Liver (tissue), 3 donors: Measurements from ENCODE around the gene MYBPC2.

Experiments used
- TAF1 ChIP-seq: conservative IDR thresholded peaks from 2 replicates; pipeline ENCODE4 v1.6.1; 2016; ENCODE audit warnings: antibody characterized with exemption, mild to moderate bottlenecking
- TF ChIP-seq, protein P1 (sequence below): IDR thresholded peaks from 2 replicates; pipeline ENCODE4 v1.6.1; 2016; ENCODE audit warnings: antibody characterized with exemption
- TF ChIP-seq, protein P2 (sequence below): fragments of 150-350 bp; IDR thresholded peaks from 2 replicates; pipeline ENCODE4 v1.5.1; 2017; ENCODE audit warnings: improper control_type of control experiment, low read depth, low read length; ENCODE audit not compliant: missing input control
- donor health status: healthy.
- donor health status: healthy.

DNA sequence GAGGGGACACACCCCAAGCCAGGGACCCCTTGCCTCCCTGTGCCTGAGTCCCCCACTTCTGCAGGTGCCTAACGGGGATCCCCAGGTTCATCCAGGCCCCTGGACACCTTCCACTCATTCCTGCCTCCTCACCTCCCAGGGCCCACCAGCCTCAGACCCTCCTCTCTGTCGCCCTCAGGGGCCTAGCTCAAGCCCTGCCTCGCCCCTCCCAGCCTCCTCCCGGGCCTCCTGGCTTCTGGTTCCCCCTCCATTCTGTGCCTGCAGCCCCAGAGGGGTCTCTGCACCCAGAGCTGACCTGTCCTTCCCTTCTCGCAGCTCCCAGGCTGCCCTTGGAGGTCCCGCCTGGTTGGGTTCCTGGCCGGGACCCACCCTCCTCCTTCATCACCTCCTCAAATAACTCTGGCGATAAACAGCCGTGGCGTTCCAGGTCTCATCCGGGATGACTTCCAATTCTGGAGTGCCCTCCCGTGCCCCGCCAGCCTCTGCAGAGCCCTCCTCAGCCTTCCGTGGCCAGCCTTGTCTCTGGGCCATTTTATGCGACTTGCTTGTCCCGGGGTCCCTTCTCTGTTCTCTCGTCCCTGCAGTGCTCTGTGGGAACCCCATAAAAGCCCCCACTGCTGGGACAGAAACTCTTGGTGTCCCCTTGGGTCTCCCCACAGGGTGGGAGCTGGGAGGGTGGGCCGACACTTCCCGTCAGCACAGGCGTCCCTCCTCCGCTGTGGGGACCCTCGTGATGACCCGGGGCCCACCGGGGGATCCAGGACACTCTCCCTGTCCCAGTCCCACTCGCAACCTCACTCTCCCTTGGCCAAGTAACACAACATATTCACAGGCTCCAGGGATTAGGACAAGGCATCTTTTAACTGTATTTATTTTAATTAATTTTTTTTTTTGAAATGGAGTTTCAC is 69.1 kb downstream of the MYBPC2 start:
- TF ChIP-seq TAF1 = no peak
- TF ChIP-seq, protein P1, sequence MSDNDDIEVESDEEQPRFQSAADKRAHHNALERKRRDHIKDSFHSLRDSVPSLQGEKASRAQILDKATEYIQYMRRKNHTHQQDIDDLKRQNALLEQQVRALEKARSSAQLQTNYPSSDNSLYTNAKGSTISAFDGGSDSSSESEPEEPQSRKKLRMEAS = no peak
- TF ChIP-seq, protein P2, sequence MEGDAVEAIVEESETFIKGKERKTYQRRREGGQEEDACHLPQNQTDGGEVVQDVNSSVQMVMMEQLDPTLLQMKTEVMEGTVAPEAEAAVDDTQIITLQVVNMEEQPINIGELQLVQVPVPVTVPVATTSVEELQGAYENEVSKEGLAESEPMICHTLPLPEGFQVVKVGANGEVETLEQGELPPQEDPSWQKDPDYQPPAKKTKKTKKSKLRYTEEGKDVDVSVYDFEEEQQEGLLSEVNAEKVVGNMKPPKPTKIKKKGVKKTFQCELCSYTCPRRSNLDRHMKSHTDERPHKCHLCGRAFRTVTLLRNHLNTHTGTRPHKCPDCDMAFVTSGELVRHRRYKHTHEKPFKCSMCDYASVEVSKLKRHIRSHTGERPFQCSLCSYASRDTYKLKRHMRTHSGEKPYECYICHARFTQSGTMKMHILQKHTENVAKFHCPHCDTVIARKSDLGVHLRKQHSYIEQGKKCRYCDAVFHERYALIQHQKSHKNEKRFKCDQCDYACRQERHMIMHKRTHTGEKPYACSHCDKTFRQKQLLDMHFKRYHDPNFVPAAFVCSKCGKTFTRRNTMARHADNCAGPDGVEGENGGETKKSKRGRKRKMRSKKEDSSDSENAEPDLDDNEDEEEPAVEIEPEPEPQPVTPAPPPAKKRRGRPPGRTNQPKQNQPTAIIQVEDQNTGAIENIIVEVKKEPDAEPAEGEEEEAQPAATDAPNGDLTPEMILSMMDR = no peak
